Suprapubic skin (tissue), 4 donors: Measurements from ENCODE around the gene TCHP.

Source experiments
- CTCF ChIP-seq, 2 donors: fragments of 200-600 bp in 1 of 2; fragments of 450-650 bp in 1 of 2; sonication (generic) in 1 of 2; IDR thresholded peaks; one replicate each; pipeline ENCODE4 v1.5.1; 2016 to 2019; ENCODE audit warnings: antibody characterized with exemption in 2 of 2, mild to moderate bottlenecking in 1 of 2, moderate library complexity in 1 of 2
- EP300 ChIP-seq: sonication (generic); formaldehyde crosslinking; IDR thresholded peaks from one replicate; pipeline ENCODE4 v1.6.1; 2017; ENCODE audit warnings: antibody characterized with exemption
- POLR2A ChIP-seq, 2 donors: fragments of 450-650 bp; IDR thresholded peaks; one replicate each; pipeline ENCODE4 v1.6.1; 2017; ENCODE audit warnings: antibody characterized with exemption in 2 of 2, mild to moderate bottlenecking in 2 of 2, moderate library complexity in 2 of 2
- POLR2AphosphoS5 ChIP-seq, 3 donors: sonication (generic); formaldehyde crosslinking; IDR thresholded peaks; one replicate each; pipeline ENCODE4 v1.6.1; 2017; ENCODE audit warnings: antibody characterized with exemption in 3 of 3

- TF ChIP-seq POLR2A (IDR thresholded peaks at IDR 0.05) = no peak
- no peak for TF ChIP-seq CTCF (IDR thresholded peaks at IDR 0.05)
- no peak for TF ChIP-seq EP300
- no peak for TF ChIP-seq POLR2AphosphoS5 (IDR thresholded peaks at IDR 0.05)
These were observed 51.7 kb downstream of the TCHP start for GRCh38 chr12:109951751-109952150.
